ENCODE data around the gene MAGI1. TPM values are rescaled to one million over a fixed set of nuclear protein-coding genes. Genes with fewer than 3 reads are reported as not detected.

MAGI1 gene
- polyA plus RNA-seq, 3 donors: not detected

- Histone ChIP-seq H3K9ac (ENCODE audit: insufficient read depth, low read length, poor library complexity, severe bottlenecking) (no peak overlapping the region), H3K4me1 (ENCODE audit: control insufficient read depth in 1 of 2, insufficient read depth in 2 of 2, low read length in 2 of 2) (no peaks in the 10 kb centered on the region), H3K9me3 (replicated peaks in 1 of 2; ENCODE audit: control insufficient read depth in 1 of 2, insufficient read depth in 1 of 2, low read length in 2 of 2) (no peaks in the 10 kb centered on the region), H3K4me2 (replicated peaks; ENCODE audit: extremely low read depth, low read length, poor library complexity, severe bottlenecking) (no peak overlapping the region), H3K27me3 (ENCODE audit: control insufficient read depth in 2 of 2, insufficient read depth in 2 of 2, low read length in 2 of 2) (no peaks in the 10 kb centered on the region), H3K79me2 (ENCODE audit: insufficient read depth, low read length) (no peaks in the 10 kb centered on the region), H3K27ac (ENCODE audit: low read depth in 1 of 2, low read length in 2 of 2) (no peak overlapping the region), H3K36me3 (replicated peaks in 1 of 2; ENCODE audit: control insufficient read depth in 1 of 2, insufficient read depth in 2 of 2, low read length in 2 of 2) (no peaks in the 10 kb centered on the region), H3K4me3 (replicated peaks in 1 of 3; ENCODE audit: low read depth in 2 of 3, low read length in 3 of 3) (no peak overlapping the region), H4K20me1 (ENCODE audit: insufficient read depth, low read length) (no peaks in the 10 kb centered on the region), H2AFZ (ENCODE audit: insufficient read depth, low read depth, low read length, poor library complexity, severe bottlenecking) (no peak overlapping the region)
- DNase-seq: no peak
- no peak overlapping the region for H3K27ac Mint-ChIP-seq
- H3K36me3 Mint-ChIP-seq: no peaks in the 10 kb centered on the region
- H3K27me3 Mint-ChIP-seq (ENCODE audit: low read depth in 3 of 3): peaks cover 0 to 5% (median 0%) of the 10 kb centered on the region in 3 donors
- no peak overlapping the region for H3K4me3 Mint-ChIP-seq
- no CpG with 5 or more reads among the region's 1 CpG for WGBS (ENCODE audit: insufficient coverage)
- no peaks in the 10 kb centered on the region for H3K4me1 Mint-ChIP-seq
- intact Hi-C loops (cut with micrococcal nuclease): no loop called here
- peaks cover 0 to 2% (median 0%) of the 10 kb centered on the region in 7 donors for H3K9me3 Mint-ChIP-seq
- TF ChIP-seq, protein P1, sequence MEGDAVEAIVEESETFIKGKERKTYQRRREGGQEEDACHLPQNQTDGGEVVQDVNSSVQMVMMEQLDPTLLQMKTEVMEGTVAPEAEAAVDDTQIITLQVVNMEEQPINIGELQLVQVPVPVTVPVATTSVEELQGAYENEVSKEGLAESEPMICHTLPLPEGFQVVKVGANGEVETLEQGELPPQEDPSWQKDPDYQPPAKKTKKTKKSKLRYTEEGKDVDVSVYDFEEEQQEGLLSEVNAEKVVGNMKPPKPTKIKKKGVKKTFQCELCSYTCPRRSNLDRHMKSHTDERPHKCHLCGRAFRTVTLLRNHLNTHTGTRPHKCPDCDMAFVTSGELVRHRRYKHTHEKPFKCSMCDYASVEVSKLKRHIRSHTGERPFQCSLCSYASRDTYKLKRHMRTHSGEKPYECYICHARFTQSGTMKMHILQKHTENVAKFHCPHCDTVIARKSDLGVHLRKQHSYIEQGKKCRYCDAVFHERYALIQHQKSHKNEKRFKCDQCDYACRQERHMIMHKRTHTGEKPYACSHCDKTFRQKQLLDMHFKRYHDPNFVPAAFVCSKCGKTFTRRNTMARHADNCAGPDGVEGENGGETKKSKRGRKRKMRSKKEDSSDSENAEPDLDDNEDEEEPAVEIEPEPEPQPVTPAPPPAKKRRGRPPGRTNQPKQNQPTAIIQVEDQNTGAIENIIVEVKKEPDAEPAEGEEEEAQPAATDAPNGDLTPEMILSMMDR (IDR thresholded peaks at IDR 0.05): no peak
Observed at GRCh38 chr3:65742914-65743313, 295.8 kb downstream of the MAGI1 start.

GRCh38 chr3:65741540-65741939 is 297.2 kb downstream of the MAGI1 start:
- no peaks in the 10 kb centered on the region for H4K20me1 ChIP-seq (ENCODE audit: insufficient read depth, low read length)
- no peak for DNase-seq

More at GRCh38 chr3:65741540-65741939, 297.2 kb downstream of the MAGI1 start:
- H3K9ac ChIP-seq (ENCODE audit: insufficient read depth, low read length, poor library complexity, severe bottlenecking): no peak overlapping the region
- intact Hi-C loops (cut with micrococcal nuclease): no loop called here
- no peak overlapping the region for H3K4me3 ChIP-seq (replicated peaks in 1 of 3; ENCODE audit: low read depth in 2 of 3, low read length in 3 of 3)
- H3K4me2 ChIP-seq (replicated peaks; ENCODE audit: extremely low read depth, low read length, poor library complexity, severe bottlenecking): no peak overlapping the region
- TF ChIP-seq, protein P1 (IDR thresholded peaks at IDR 0.05): no peak
- no peak overlapping the region for H2AFZ ChIP-seq (ENCODE audit: insufficient read depth, low read depth, low read length, poor library complexity, severe bottlenecking)
- no peak overlapping the region for H3K27ac ChIP-seq (ENCODE audit: low read depth in 1 of 2, low read length in 2 of 2)
- H3K27ac Mint-ChIP-seq: no peak overlapping the region
- H3K4me1 ChIP-seq (ENCODE audit: control insufficient read depth in 1 of 2, insufficient read depth in 2 of 2, low read length in 2 of 2): no peaks in the 10 kb centered on the region
- H3K79me2 ChIP-seq (ENCODE audit: insufficient read depth, low read length): no peaks in the 10 kb centered on the region
- H3K9me3 Mint-ChIP-seq: peaks cover 0 to 2% (median 0%) of the 10 kb centered on the region in 7 donors
- H3K36me3 Mint-ChIP-seq: no peaks in the 10 kb centered on the region
- H3K27me3 Mint-ChIP-seq (ENCODE audit: low read depth in 3 of 3): peaks cover 0 to 7% (median 0%) of the 10 kb centered on the region in 3 donors
- H3K27me3 ChIP-seq (ENCODE audit: control insufficient read depth in 2 of 2, insufficient read depth in 2 of 2, low read length in 2 of 2): no peaks in the 10 kb centered on the region
- no peak overlapping the region for H3K4me3 Mint-ChIP-seq
- no peaks in the 10 kb centered on the region for H3K9me3 ChIP-seq (replicated peaks in 1 of 2; ENCODE audit: control insufficient read depth in 1 of 2, insufficient read depth in 1 of 2, low read length in 2 of 2)
- no CpG with 5 or more reads among the region's 4 CpGs for WGBS (ENCODE audit: insufficient coverage)
- no peaks in the 10 kb centered on the region for H3K36me3 ChIP-seq (replicated peaks in 1 of 2; ENCODE audit: control insufficient read depth in 1 of 2, insufficient read depth in 2 of 2, low read length in 2 of 2)
- no peaks in the 10 kb centered on the region for H3K4me1 Mint-ChIP-seq

All from CD14-positive monocyte (primary cell).